ENCODE results near the gene BCORL1. TPM values are rescaled to one million over a fixed set of nuclear protein-coding genes. Genes with fewer than 3 reads are reported as not detected.

Gene BCORL1
- total and polyA plus RNA-seq, 2 donors from 2014 or later, result 3.9 to 14.1 TPM

GRCh38 chrX:129984111-129984958 is 1.9 kb downstream of the BCORL1 start:
- H3K36me3 ChIP-seq (ENCODE audit: control insufficient read depth in 2 of 3, insufficient read depth in 3 of 3, low read length in 3 of 3), result no peaks in the 10 kb centered on the region
- no peaks in the 10 kb centered on the region for H3K9me3 ChIP-seq (ENCODE audit: control insufficient read depth in 2 of 3, insufficient read depth in 1 of 3, low read length in 3 of 3)
- H3K4me3 ChIP-seq (ENCODE audit: low read length in 3 of 3), result peak overlapping the region; percentile 38 to 54 (median 53)
- H3K4me1 ChIP-seq (ENCODE audit: control insufficient read depth in 2 of 3, insufficient read depth in 2 of 3, low read depth in 1 of 3, low read length in 3 of 3), result no peaks in the 10 kb centered on the region
- H3K9ac ChIP-seq (ENCODE audit: low read length in 3 of 3), result peak overlapping the region in 2 of 3 donors; percentile 15 to 46
- intact Hi-C loops (cut with DNase I), result no loop called here
- H3K27me3 ChIP-seq (ENCODE audit: control insufficient read depth, insufficient read depth, low read length), result no peaks in the 10 kb centered on the region
- DNase-seq (peak; percentile 24 to 78 (median 50)), FAIRE-seq (no peak)
- H3K27ac ChIP-seq (ENCODE audit: low read depth in 2 of 2, low read length in 2 of 2), result no peak overlapping the region
- TF ChIP-seq CTCF (IDR thresholded peaks at IDR 0.05; ENCODE audit: borderline replicate concordance, extremely low read depth, insufficient read depth), result no peak

GRCh38 chrX:129987871-129988270 is 5.4 kb downstream of the BCORL1 start:
- H3K27ac ChIP-seq (ENCODE audit: low read depth in 2 of 2, low read length in 2 of 2), result no peak overlapping the region
- no peak for TF ChIP-seq CTCF (IDR thresholded peaks at IDR 0.05; ENCODE audit: borderline replicate concordance, extremely low read depth, insufficient read depth)
- FAIRE-seq, result no peak
- no peak overlapping the region for H3K4me3 ChIP-seq (ENCODE audit: low read length in 3 of 3)
- H3K36me3 ChIP-seq (ENCODE audit: control insufficient read depth in 2 of 3, insufficient read depth in 3 of 3, low read length in 3 of 3), result no peaks in the 10 kb centered on the region
- no peak for DNase-seq
- no peaks in the 10 kb centered on the region for H3K9me3 ChIP-seq (ENCODE audit: control insufficient read depth in 2 of 3, insufficient read depth in 1 of 3, low read length in 3 of 3)
- no peaks in the 10 kb centered on the region for H3K27me3 ChIP-seq (ENCODE audit: control insufficient read depth, insufficient read depth, low read length)
- intact Hi-C loops (cut with DNase I), result no loop called here
- no peak overlapping the region for H3K9ac ChIP-seq (ENCODE audit: low read length in 3 of 3)
- no peaks in the 10 kb centered on the region for H3K4me1 ChIP-seq (ENCODE audit: control insufficient read depth in 2 of 3, insufficient read depth in 2 of 3, low read depth in 1 of 3, low read length in 3 of 3)

GRCh38 chrX:129992181-129992580 is 9.7 kb downstream of the BCORL1 start:
- FAIRE-seq (no peak), DNase-seq (no peak)
- Histone ChIP-seq H3K4me1 (ENCODE audit: control insufficient read depth in 2 of 3, insufficient read depth in 2 of 3, low read depth in 1 of 3, low read length in 3 of 3) (no peaks in the 10 kb centered on the region), H3K36me3 (ENCODE audit: control insufficient read depth in 2 of 3, insufficient read depth in 3 of 3, low read length in 3 of 3) (no peaks in the 10 kb centered on the region), H3K9ac (ENCODE audit: low read length in 3 of 3) (no peak overlapping the region), H3K27me3 (ENCODE audit: control insufficient read depth, insufficient read depth, low read length) (no peaks in the 10 kb centered on the region), H3K4me3 (ENCODE audit: low read length in 3 of 3) (no peak overlapping the region), H3K9me3 (ENCODE audit: control insufficient read depth in 2 of 3, insufficient read depth in 1 of 3, low read length in 3 of 3) (no peaks in the 10 kb centered on the region), H3K27ac (ENCODE audit: low read depth in 2 of 2, low read length in 2 of 2) (no peak overlapping the region)
- intact Hi-C loops (cut with DNase I), result no loop called here
- no peak for TF ChIP-seq CTCF (IDR thresholded peaks at IDR 0.05; ENCODE audit: borderline replicate concordance, extremely low read depth, insufficient read depth)

Data from kidney (tissue), 14 donors.